ENCODE measurements around the gene MRPS10.

- TF ChIP-seq FOSL1 (IDR thresholded peaks at IDR 0.05; ENCODE audit: low read depth) (no peak), SP1 (IDR thresholded peaks at IDR 0.05; ENCODE audit: low read depth) (no peak), POLR2AphosphoS5 (IDR thresholded peaks at IDR 0.05; ENCODE audit: low read depth, low read length) (no peak), JUND (IDR thresholded peaks at IDR 0.05) (no peak), POLR2A (IDR thresholded peaks at IDR 0.05; ENCODE audit: borderline replicate concordance, extremely low read depth, insufficient read depth, insufficient read length) (no peak)
- TF ChIP-seq, protein P1, sequence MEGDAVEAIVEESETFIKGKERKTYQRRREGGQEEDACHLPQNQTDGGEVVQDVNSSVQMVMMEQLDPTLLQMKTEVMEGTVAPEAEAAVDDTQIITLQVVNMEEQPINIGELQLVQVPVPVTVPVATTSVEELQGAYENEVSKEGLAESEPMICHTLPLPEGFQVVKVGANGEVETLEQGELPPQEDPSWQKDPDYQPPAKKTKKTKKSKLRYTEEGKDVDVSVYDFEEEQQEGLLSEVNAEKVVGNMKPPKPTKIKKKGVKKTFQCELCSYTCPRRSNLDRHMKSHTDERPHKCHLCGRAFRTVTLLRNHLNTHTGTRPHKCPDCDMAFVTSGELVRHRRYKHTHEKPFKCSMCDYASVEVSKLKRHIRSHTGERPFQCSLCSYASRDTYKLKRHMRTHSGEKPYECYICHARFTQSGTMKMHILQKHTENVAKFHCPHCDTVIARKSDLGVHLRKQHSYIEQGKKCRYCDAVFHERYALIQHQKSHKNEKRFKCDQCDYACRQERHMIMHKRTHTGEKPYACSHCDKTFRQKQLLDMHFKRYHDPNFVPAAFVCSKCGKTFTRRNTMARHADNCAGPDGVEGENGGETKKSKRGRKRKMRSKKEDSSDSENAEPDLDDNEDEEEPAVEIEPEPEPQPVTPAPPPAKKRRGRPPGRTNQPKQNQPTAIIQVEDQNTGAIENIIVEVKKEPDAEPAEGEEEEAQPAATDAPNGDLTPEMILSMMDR (IDR thresholded peaks at IDR 0.05 in 2 of 3, conservative IDR thresholded peaks at IDR 0.05 in 1 of 3; ENCODE audit: borderline replicate concordance in 1 of 3, insufficient read depth in 1 of 3, low read depth in 2 of 3, low read length in 2 of 3) = no peak
These were observed 23.6 kb downstream of the MRPS10 start for GRCh38 chr6:42194056-42194455.
